Hepatocyte (in vitro differentiated cells): ENCODE measurements around the gene AKAP13.

Experiments
- EZH2 ChIP-seq: fragments of 200-600 bp; sonication (generic); IDR thresholded peaks from 2 replicates; pipeline ENCODE4 v1.6.1; 2016; ENCODE audit warnings: antibody characterized with exemption, mild to moderate bottlenecking, borderline replicate concordance
- TF ChIP-seq, protein P1 (sequence below): fragments of 200-600 bp; sonication (generic); IDR thresholded peaks from 2 replicates; pipeline ENCODE4 v1.5.1; 2016; ENCODE audit warnings: antibody characterized with exemption, mild to moderate bottlenecking; ENCODE audit not compliant: poor library complexity

DNA sequence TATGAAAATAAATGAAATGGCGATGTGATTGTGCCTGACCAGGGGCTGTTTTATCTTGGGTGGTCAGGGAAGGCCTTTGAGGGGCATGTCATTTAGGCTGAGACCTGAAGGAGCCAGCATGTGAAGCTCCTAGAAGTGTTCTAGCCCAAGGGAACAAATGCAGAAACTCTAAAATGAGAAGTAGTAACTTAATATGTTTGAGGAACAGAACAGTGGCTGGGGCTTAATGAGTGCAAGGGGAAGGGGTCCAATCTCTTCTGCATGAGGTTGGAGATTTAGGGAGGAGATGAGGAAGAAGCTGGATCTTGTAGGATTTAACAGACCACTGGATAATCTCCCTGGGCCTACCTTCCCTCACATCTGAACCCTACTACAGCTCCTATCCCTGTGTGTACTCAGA lies 110.5 kb downstream of the AKAP13 start:
- TF ChIP-seq, protein P1, sequence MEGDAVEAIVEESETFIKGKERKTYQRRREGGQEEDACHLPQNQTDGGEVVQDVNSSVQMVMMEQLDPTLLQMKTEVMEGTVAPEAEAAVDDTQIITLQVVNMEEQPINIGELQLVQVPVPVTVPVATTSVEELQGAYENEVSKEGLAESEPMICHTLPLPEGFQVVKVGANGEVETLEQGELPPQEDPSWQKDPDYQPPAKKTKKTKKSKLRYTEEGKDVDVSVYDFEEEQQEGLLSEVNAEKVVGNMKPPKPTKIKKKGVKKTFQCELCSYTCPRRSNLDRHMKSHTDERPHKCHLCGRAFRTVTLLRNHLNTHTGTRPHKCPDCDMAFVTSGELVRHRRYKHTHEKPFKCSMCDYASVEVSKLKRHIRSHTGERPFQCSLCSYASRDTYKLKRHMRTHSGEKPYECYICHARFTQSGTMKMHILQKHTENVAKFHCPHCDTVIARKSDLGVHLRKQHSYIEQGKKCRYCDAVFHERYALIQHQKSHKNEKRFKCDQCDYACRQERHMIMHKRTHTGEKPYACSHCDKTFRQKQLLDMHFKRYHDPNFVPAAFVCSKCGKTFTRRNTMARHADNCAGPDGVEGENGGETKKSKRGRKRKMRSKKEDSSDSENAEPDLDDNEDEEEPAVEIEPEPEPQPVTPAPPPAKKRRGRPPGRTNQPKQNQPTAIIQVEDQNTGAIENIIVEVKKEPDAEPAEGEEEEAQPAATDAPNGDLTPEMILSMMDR: no peak
- TF ChIP-seq EZH2: no peak
